HEK293T (cell line): Measurements from ENCODE around the gene COL5A1.

Source experiments
- CTCF ChIA-PET: fragments of 350-600 bp; formaldehyde crosslinking; extraction: SDS; loops from one replicate; lab custom pipeline; 2021; ENCODE audit warnings: antibody characterized with exemption, inconsistent platforms; lab: Yijun Ruan, JAX
- POLR2A ChIA-PET: fragments of 350-600 bp; formaldehyde crosslinking; extraction: SDS; loops from one replicate; lab custom pipeline; 2020; ENCODE audit warnings: antibody characterized with exemption, inconsistent platforms; lab: Yijun Ruan, JAX
- DNase-seq: peaks from one replicate; pipeline ENCODE4 v3.0.0; 2012; ENCODE audit warnings: mixed read lengths; ENCODE audit errors: extremely low spot score
- ARNT ChIP-seq: fragments of 450-650 bp; IDR thresholded peaks from 2 replicates; pipeline ENCODE4 v1.6.1; 2017; ENCODE audit warnings: mild to moderate bottlenecking
- BHLHE40 ChIP-seq: fragments of 450-650 bp; IDR thresholded peaks from 2 replicates; pipeline ENCODE4 v1.6.1; 2016; ENCODE audit warnings: mild to moderate bottlenecking, moderate library complexity, borderline replicate concordance
- CTBP1 ChIP-seq: fragments of 450-650 bp; IDR thresholded peaks from 2 replicates; pipeline ENCODE4 v1.6.1; 2016; ENCODE audit warnings: borderline replicate concordance
- ELF4 ChIP-seq: fragments of 450-650 bp; IDR thresholded peaks from 2 replicates; pipeline ENCODE4 v1.6.1; 2017; ENCODE audit warnings: antibody characterized with exemption
- FOXA1 ChIP-seq: fragments of 450-650 bp; IDR thresholded peaks from 2 replicates; pipeline ENCODE4 v1.6.1; 2016; ENCODE audit warnings: mild to moderate bottlenecking
- FOXK2 ChIP-seq: fragments of 450-650 bp; IDR thresholded peaks from 2 replicates; pipeline ENCODE4 v1.6.1; 2016; ENCODE audit warnings: mild to moderate bottlenecking
- FOXM1 ChIP-seq: fragments of 450-650 bp; IDR thresholded peaks from 2 replicates; pipeline ENCODE4 v1.6.1; 2017; ENCODE audit warnings: mild to moderate bottlenecking, borderline replicate concordance
- HDGF ChIP-seq: fragments of 450-650 bp; IDR thresholded peaks from 2 replicates; pipeline ENCODE4 v1.6.1; 2017; ENCODE audit warnings: antibody characterized with exemption, borderline replicate concordance
- L3MBTL2 ChIP-seq: fragments of 450-650 bp; conservative IDR thresholded peaks from 2 replicates; pipeline ENCODE4 v1.6.1; 2016; ENCODE audit warnings: mild to moderate bottlenecking
- LEF1 ChIP-seq: fragments of 450-650 bp; IDR thresholded peaks from 2 replicates; pipeline ENCODE4 v1.6.1; 2017; ENCODE audit warnings: mild to moderate bottlenecking, borderline replicate concordance
- NFRKB ChIP-seq: fragments of 450-650 bp; IDR thresholded peaks from 2 replicates; pipeline ENCODE4 v1.6.1; 2016; ENCODE audit warnings: mild to moderate bottlenecking, moderate library complexity
- PKNOX1 ChIP-seq: fragments of 450-650 bp; IDR thresholded peaks from 2 replicates; pipeline ENCODE4 v1.6.1; 2016
- SP1 ChIP-seq: fragments of 450-650 bp; IDR thresholded peaks from 2 replicates; pipeline ENCODE4 v1.6.1; 2017
- SUZ12 ChIP-seq: fragments of 450-650 bp; IDR thresholded peaks from 2 replicates; pipeline ENCODE4 v1.6.1; 2016; ENCODE audit warnings: mild to moderate bottlenecking
- TARDBP ChIP-seq: fragments of 450-650 bp; IDR thresholded peaks from 2 replicates; pipeline ENCODE4 v1.6.1; 2016
- ZNF384 ChIP-seq: fragments of 450-650 bp; IDR thresholded peaks from 2 replicates; pipeline ENCODE4 v1.6.1; 2016

COL5A1 gene

GRCh38 chr9:134720136-134720753 lies 78.6 kb downstream of the COL5A1 start:
- CTCF ChIA-PET: no interaction called here
- POLR2A ChIA-PET: no interaction called here

GRCh38 chr9:134720796-134721195 lies 79.2 kb downstream of the COL5A1 start:
- TF ChIP-seq PKNOX1: no peak
- TF ChIP-seq TARDBP: no peak
- no peak for TF ChIP-seq CTBP1
- TF ChIP-seq FOXA1: no peak
- TF ChIP-seq HDGF: no peak
- no peak for TF ChIP-seq ARNT
- no peak for TF ChIP-seq ELF4
- TF ChIP-seq SUZ12: no peak
- no peak for TF ChIP-seq NFRKB
- TF ChIP-seq BHLHE40: no peak
- no peak for TF ChIP-seq L3MBTL2
- no peak for TF ChIP-seq LEF1
- no peak for TF ChIP-seq FOXK2
- no peak for TF ChIP-seq FOXM1
- no peak for TF ChIP-seq SP1
- TF ChIP-seq ZNF384: no peak
- no peak for DNase-seq
- POLR2A ChIA-PET: interaction anchor here (0.6 kb wide), 1 partner anchor 912 kb away, joined by 3 read pairs; no protein-coding TSS in a partner anchor
- CTCF ChIA-PET: no interaction called here

More at GRCh38 chr9:134720136-134720753, 78.6 kb downstream of the COL5A1 start:
- TF ChIP-seq NFRKB (no peak), SUZ12 (no peak), FOXK2 (no peak), LEF1 (no peak), HDGF (no peak), SP1 (no peak), CTBP1 (no peak), ZNF384 (no peak), ELF4 (no peak), BHLHE40 (no peak), L3MBTL2 (no peak), FOXM1 (no peak), ARNT (no peak), TARDBP (no peak), PKNOX1 (no peak), FOXA1 (no peak)
- DNase-seq: no peak

GRCh38 chr9:134721344-134721743 lies 79.7 kb downstream of the COL5A1 start:
- ChIA-PET POLR2A (interaction anchor here (0.6 kb wide), 1 partner anchor 913 kb away, joined by 3 read pairs; no protein-coding TSS in a partner anchor), CTCF (no interaction called here)
- DNase-seq: no peak
- TF ChIP-seq ZNF384 (no peak), SP1 (no peak), SUZ12 (no peak), L3MBTL2 (no peak), ARNT (no peak), PKNOX1 (no peak), HDGF (no peak), LEF1 (no peak), FOXK2 (no peak), FOXA1 (no peak), FOXM1 (no peak), NFRKB (no peak), TARDBP (no peak), BHLHE40 (no peak), CTBP1 (no peak), ELF4 (no peak)

- POLR2A ChIA-PET: no interaction called here
- CTCF ChIA-PET: no interaction called here
- TF ChIP-seq ZNF384 (no peak), SP1 (no peak), PKNOX1 (no peak), BHLHE40 (no peak), NFRKB (no peak), SUZ12 (no peak), CTBP1 (no peak), L3MBTL2 (no peak), ARNT (no peak), HDGF (no peak), LEF1 (no peak), FOXK2 (no peak), FOXM1 (no peak), ELF4 (no peak), FOXA1 (no peak), TARDBP (no peak)
- no peak for DNase-seq
Measured at GRCh38 chr9:134722120-134722701, 80.6 kb downstream of the COL5A1 start.

- CTCF ChIA-PET: no interaction called here
- TF ChIP-seq NFRKB: no peak
- TF ChIP-seq HDGF: no peak
- TF ChIP-seq SP1: no peak
- TF ChIP-seq FOXK2: no peak
- TF ChIP-seq PKNOX1: no peak
- TF ChIP-seq FOXA1: no peak
- TF ChIP-seq TARDBP: no peak
- no peak for TF ChIP-seq LEF1
- no peak for TF ChIP-seq ZNF384
- no peak for TF ChIP-seq BHLHE40
- TF ChIP-seq L3MBTL2: no peak
- no peak for TF ChIP-seq FOXM1
- TF ChIP-seq SUZ12: no peak
- TF ChIP-seq CTBP1: no peak
- TF ChIP-seq ELF4: no peak
- no peak for TF ChIP-seq ARNT
- no peak for DNase-seq
Measured at GRCh38 chr9:134723037-134723436, 81.4 kb downstream of the COL5A1 start.

More at GRCh38 chr9:134723037-134723436, 81.4 kb downstream of the COL5A1 start:
- POLR2A ChIA-PET: no interaction called here
